HG02623 (cell line): Measurements from ENCODE around the gene SLC9A2.

Experiments
- ATAC-seq: cut with Tn5 transposase; IDR thresholded peaks from one replicate; pipeline ENCODE4 v1.9.1; 2021; ENCODE audit warnings: moderate library complexity; ENCODE audit not compliant: unreplicated experiment

SLC9A2 gene

DNA sequence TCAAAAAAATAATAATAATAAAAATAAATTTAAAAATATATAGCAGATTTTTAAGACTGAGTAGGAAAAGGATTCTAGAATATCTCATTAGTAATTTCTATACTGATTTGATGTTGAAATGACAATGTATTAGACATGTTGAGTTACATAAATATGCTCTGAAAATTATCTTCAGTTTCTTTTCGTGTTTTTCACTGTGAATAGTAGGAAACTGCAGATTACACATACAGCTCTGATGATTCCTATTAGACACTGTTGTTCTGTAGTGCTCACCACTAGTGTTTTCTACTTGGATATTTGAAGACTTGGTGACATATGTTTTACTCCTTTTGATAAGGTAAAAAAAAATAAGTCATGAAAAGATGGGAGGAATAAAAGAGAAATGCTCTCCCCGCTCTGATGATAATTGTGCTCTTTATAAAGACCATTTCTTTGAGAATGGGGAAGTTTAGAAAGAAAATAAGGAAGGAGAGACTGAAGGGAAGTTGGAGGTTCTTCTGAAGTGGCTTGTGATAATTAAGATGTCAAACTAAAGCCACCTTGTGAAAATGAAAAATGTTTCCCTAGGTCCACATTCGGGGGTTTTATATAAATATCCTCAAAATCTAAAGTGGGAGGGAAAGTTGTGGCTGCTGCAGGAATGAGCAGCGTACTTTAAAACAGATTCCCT, 52.9 kb downstream of the SLC9A2 start:
- no peak for ATAC-seq

DNA sequence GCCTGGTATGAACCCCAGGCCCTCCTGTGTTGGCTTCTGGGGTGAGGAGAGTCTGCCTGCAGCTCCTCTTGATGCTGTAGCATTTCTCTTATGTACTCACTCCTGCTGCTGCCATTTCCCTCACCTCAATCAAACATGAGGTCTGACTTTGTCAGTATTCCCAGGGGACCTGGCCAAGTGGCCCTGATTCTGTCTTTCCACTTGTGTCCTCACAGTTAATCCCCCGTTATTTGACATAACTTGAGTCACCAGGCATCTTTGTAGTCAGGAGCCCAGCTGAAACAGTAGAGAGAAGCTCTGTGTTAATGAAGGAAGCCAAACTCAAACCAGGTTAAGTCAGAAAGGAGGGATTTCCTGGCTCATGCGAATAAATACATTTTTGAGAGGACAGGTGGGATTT, 55.0 kb downstream of the SLC9A2 start:
- ATAC-seq: no peak

DNA sequence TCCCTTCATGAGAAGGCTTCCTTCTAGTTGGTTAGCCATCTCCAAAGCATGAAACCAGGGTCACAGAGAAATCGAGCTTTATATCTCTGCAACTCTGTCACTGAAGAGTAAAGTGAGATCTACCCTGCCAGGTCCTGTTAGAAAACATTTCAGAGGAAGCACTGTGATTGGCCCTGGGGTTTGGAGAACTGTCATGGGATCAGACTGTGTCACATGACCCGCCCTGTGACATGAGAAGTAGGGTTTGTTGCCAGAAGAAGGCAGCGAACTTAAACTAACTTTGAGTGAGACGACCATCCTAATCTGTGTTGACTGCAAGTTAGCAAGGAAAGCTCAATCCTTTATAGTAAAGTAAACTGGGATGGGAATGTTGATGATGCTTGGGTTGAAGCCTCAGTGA, 55.5 kb downstream of the SLC9A2 start:
- no peak for ATAC-seq

DNA sequence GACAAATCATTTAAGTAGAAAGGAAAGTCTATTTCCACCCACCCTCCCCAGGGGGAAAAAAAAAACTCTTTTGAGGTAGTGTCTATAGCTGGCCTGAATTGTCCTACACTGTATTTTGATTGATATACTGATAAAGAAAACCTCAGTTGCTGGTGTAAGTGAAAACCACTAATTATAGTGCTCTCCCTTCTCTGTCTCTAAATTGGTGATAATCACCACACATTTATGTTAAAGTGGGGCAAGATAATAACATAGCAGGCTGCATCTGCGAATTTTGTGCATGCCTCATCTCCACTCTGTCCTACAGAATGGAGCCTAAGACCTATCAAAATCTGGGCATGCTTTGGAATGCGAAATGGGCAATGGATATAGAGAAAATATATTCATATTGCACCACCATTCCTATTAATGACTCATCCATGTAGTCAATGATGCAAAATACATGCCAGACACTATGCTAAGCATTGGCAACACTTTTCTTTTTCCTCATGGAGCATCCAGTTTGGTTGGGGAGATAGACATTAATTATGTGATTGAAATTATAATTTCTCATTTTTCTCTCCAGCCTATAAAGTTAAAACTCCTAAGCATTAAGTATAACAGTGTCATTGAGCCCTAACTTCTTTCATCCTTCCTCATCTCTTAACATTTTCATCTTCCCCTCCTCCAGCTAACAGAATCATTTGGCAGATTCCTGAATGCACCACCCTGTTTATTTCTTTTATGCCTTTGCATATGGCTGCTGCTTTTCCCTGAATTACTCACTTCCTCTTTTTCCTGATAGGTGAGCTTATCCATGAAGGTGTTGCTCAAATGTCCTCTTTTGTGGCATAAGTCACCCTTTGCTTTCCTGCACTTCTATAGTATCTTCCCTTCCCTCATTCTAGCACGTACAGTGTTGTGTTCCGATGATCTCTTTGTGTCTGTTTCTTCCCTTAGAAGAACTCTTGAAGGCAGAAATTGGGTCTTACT, 58.2 kb downstream of the SLC9A2 start:
- no peak for ATAC-seq

DNA sequence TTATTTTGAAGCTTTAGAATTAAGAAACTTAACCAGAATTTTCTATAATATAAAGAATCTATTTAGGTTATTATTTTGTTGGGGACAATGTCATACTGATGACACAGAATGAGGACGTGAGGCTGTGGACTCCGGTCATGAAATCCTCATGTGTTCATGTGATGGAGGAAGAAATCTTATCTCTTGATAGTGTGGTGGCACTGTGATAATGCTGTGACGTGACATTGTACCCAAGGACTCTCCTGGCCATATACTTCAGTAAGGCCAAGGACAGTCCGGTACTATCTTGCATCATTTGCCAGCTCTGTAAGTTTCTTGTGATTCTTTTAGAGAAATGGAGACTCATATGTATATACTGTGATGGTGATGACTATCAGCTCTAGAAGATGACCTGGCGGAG, 59.1 kb downstream of the SLC9A2 start:
- ATAC-seq: no peak

DNA sequence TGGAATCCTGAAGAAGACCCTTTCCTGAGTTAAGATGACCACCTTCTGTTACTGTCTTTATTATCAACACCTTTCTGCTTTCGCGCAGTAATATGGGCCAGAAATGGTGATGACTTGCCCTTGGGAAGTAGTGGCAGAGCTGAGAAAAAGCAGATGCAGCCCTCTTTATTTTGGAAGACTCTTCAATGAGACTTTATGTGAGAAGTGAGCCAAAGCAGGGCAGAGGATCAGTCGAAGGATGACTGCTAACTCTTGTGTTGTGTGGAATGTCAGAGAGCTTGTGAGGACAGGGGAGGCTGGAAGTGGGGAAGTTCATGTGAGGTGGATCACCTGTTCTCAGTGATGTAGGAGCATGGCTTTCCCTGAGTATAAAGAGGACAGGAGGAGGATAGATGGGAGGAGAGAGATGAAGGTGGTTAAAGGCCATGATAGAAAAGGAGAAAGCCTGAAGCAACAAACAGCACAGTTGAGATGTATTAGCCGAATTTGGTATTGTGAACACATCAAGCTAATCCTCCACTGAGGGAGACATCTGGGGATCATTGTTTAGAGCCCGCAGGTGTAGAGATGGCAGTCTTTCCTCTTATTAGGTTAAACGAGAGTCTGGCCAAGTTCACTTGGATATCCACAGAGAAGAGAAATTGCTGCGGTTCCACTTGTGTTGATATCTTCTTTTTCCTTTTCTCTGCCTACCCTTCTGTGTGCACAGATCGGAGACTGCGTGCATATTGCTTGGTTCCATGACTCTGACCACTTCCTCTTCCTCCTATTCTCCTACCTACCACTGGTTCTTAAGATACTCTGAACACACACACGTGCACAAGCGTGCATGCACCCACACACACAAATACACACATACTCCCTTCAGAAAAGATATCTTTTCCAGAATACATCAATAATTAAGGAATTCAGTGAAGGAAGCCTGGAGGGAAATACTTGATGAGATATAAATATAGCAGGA, 67.4 kb downstream of the SLC9A2 start:
- peak; percentile 57 for ATAC-seq

DNA sequence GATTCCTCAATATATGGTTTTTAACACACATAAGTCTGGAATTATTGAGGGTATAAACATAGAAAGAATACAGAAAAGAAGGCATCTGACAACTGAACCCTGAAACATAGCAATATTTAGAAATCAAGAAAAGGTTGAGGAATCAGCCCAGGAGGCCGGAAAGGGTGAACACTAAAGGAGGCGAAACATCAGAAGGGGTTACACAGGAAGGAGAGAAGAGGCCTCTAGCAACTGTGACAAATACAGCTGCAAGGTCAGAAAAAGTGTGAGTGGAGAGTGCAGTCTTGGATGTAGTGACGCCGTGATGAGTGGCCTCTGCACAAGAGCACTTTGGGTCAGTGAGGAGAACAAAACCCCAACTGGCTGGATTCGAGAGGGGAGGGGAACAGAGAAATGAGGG, 70.7 kb downstream of the SLC9A2 start:
- ATAC-seq: no peak

DNA sequence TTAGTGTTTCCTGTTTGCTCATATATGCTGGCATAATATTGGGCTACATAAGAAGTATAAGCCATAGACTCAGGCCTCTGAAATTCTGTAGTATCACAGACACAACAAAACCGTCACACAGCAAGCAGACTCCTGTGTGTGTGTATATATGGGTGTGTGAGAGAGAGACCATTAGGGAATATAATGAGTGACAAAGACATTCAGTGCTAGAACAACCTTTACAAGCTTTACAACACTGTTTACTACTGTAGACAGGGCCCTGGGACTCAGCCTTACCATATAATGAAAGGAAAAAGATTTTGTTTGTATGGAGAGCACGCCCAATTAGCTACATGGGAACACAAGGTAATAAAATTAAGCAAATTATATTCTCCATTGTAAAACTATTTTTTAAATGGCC, 77.1 kb downstream of the SLC9A2 start:
- ATAC-seq: no peak

DNA sequence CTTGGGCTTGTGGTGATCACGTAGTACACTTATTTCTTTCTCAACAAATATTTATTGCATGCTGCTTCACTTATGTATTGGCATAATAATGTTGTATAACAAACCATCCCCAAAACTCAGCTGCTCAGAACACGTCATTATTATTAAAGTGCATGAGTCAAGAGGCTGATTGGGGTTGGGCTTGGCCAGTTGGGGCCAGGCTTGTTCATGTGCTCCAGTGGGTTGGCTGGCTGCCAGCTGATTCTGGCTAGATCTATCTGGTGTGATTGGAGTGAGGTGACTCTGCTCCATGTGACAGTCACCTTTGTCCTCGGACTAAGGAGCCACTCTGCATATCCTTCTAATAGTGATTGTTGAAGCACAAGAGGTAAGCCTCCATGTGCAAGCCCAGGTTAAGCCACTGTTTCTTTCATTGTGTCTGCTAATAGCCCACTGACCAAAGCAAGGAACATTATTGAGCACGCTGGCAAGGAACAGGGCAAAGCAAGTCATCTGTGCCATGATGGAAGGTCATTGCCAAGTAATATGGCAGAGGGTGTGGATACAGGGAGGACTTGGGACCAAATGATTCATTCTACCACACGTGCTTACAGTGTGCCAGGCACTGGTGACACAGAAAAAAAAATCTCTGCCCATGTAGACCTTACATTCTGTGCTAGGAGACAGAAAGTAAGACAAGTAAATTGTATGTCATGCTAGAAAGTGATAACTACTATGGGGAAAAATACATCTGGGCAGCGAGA, 79.2 kb downstream of the SLC9A2 start:
- no peak for ATAC-seq

DNA sequence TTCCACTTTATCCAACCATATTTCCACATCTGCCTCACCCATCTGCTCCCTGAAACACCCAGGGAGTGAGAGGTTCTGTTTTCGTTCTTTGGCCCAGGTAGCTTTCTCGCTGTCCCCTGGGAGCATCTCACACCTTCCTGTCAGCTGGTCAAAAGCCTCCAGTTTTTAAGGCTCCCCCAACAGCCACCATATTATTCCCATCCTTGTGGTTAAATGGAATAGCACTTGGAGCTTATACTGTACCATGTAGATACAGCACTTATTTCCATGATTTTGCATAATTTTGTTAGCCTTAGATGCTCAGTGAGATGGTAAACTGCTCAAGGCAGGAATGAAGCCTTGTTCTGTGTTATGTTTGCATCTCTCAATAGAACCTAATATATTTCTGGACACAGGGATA, 84.0 kb downstream of the SLC9A2 start:
- no peak for ATAC-seq

DNA sequence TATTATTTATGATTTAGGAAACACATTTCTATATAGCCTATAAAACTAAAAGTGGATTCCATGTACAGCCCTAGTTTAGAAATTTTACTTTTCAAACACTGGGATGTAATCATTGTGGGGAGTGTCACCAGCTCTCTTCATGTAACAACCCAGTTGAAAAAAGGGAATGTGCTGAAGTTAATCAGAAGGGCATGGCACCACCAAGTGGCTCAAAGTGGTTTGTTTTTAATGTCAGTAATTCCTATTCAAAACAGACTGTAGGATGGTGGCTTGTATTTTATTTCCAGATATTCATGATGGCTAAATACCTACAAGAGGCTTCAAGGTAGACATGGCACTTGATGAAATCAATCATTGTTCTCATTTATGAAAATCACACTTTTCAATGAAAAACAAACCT, 84.4 kb downstream of the SLC9A2 start:
- ATAC-seq: no peak

DNA sequence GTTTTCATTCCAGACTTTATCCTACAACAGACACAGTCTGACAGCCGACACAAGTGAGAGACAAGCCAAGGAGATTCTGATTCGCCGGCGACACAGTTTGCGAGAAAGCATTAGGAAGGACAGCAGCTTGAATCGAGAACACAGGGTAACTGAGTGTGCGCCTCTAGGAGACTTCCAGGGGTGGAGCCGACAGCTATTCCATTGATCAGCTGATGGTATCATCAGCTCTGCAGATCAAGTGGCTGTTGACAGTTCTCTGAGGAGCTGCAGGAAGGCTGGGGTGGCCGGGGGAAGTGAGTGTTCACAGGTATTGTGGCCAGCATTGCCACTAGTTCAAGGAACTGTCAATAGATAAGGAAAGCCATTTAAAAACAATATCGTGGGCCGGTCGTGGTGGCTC, 85.2 kb downstream of the SLC9A2 start:
- no peak for ATAC-seq

DNA sequence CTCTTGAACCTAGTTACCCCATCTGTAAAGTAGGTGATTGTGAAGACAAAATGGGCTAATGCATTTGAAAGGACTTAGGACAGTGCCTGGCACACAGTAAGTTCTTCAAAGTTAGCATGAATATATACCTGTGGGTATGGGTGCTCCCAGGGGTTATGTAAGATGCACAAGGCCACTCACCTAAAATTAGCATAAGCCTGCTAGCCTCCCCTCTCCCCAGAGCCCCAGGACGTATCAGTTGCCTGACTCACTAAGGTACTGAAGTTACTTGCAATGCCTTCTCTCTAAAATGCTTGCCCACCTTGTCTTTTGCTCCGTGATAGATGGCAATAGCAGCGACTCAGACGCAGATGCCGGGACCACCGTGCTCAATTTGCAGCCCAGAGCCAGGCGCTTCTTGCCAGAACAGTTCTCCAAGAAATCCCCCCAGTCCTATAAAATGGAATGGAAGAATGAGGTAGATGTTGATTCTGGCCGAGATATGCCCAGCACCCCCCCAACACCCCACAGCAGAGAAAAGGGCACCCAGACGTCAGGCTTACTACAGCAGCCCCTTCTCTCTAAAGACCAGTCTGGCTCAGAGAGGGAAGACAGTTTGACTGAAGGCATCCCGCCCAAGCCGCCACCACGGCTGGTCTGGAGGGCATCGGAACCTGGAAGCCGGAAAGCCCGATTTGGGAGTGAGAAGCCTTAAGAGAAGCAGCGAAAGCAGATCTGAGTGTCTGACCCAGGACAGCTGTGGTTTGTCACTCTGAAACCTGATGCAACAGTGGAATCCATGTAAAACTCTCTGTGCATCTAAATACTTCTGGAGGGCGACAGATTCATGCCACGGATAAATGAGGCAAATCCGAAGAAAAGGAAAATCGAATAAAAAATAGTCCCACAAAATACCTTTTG, 88.7 kb downstream of the SLC9A2 start:
- ATAC-seq: no peak

DNA sequence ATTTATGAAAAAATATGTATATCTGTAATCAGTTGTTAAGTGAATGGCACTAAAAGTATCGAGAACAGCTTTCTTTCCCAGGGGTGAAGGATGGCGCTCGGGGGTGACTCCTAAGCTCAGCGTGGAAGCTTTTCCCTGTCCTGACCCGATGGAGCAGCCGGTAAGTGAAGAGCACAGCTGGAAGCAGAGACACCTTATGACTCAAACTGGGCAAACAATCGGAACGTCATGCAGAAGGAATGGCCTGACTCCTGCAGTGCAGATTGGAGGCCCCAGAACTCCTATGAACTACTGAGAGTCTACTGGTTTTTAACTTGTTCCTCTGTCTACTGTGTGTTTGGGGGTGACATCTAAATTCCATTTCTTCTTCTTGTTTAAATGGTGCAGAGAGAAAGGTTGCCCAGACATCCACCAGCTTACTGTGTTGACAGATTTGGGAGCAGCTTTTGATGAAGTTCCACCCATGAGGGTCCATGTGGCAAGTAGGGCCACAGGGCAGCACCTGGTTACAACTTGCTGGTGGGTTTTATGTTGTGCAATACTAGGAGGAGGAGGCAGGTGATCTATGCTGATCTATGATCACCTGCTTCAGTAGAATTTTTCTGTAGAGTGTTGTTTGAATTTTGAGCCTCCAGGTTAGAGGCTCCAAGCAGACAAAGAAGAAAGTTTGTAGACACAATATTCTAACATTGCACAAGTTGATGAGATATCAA, 89.7 kb downstream of the SLC9A2 start:
- ATAC-seq: no peak

DNA sequence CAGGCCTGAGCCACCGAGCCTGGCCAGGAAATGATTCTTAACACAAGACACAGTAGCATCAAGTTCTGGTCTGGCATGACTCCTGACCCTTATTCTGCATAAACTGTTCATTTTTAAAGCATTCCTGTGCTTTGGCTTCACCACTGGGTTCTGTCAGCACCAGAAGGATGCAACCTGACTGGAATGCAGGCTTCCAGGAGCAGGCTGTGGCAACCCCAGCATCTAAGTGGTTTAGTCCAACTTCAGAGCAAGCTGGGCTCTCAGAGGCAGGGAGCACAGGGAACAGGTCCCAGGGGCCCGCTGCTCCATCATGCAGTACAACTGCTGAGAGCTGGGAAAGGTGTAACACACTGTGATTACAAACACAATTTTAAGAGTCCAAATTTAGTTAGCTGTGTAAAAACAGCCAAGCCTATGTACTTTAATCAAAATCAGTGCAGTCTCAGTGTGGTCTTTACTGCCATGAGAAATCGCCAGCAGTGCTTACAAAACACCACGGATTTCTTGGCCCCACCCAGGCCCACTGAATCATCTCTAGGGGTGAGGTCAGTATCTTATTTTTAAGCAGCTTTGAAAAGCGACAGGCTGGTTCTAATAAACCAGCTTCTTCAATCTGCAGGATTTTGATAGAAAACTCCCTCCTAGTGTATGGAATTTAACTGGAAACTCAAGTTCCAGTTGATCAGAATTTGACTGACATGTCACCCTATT, 98.1 kb downstream of the SLC9A2 start:
- no peak for ATAC-seq

DNA sequence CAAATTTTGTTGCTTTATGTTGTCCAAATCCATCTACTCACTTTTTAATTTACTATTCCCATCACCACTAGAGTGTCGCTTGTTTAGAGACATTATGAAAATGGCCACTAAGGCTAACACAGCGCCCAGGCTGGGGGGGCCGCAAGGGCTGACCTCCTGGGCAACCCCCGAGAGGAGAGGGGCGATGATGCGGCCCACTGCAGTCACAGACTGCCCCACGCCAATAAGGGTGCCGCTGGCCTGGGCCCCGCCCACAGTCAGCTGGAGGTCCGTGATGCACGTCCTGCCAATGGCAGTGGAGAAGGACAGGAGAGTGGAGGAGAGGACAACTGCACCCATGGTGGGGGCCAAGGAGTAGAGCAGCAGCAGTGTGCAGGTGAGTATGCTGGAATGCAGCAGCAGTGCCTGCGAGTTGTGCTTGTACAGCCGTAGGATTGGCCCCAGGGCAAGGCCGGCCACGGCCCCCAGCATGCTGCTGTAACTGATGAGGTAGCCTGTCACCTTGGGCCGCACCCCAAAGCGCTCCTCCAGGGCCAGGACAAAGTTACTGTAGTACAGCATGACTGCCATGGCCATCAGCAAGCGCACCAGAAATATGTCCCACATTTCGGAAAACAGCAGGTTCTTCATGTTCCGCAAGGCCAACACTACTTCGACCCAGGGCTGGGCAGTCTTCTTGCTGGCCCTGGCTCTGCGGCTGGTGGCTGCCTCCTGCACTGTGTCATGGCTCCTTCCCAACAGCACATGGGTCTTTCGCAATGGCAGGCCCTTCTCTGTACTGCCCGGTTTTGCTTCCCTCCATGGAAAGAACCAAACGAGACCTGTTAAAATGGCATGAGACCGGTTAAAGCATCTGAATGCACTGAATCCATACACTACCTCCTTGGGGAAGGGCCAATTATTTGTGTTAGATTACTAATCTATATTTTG, 99.3 kb downstream of the SLC9A2 start:
- ATAC-seq: no peak

DNA sequence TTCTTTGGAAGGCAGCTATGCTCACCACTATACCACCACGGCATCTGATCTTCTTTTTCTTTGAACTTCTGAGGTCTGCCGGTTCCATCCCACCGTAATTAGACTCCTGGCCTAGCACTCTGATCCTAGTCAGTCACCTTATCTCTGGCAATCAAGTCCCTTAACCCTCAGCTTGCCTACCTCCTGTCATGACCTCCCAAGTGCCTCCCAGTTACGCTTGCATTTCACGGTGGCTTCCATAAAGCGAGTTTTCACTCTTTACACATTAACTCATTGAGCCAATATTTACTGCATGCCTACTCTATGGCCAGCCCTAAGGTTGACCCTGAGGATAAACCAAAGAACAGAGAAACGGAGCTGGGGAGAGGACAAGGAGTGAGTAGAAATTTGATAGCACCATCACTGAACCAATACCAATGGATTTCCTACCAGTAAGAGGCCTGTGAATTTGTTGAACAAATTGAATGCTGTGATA, 104.7 kb downstream of the SLC9A2 start:
- ATAC-seq: no peak
